ENCODE measurements around the gene ZNF609. TPM values are rescaled to one million over a fixed set of nuclear protein-coding genes. Genes with fewer than 3 reads are reported as not detected.
"Not testable (repeated sequence)": the region's sequence is repeated elsewhere in the genome, so short reads cannot be mapped to it uniquely, and the experiment has no call there.

Gene ZNF609
- total RNA-seq, 2 donors from 2014 or later, result 13.4 to 23.7 TPM

DNA sequence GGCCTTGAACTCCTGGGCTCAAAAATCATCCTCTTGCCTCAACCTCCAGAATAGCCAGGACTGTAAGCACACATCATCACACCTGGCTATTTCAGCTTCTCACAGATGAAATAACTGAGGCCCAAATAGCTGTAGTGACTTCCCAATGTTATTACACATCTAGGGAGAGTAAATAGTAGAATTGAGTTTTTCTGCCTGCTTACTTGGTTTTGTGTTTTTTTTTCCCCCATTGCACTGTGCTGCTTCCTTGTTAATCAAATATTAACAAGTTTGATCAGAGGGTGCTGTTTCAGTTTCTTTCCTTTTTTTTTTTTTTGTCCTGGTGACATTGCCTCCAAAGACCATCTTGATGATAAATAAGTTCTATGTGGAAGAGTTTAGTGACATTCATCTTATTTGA lies 23.4 kb downstream of the ZNF609 start:
- Histone ChIP-seq H3K36me3 (no peaks in the 10 kb centered on the region), H3K27me3 (no peaks in the 10 kb centered on the region), H3K27ac (no peak overlapping the region), H3K4me3 (no peak overlapping the region), H3K9me3 (no peaks in the 10 kb centered on the region), H3K4me1 (no peaks in the 10 kb centered on the region)
- TF ChIP-seq, protein P1, sequence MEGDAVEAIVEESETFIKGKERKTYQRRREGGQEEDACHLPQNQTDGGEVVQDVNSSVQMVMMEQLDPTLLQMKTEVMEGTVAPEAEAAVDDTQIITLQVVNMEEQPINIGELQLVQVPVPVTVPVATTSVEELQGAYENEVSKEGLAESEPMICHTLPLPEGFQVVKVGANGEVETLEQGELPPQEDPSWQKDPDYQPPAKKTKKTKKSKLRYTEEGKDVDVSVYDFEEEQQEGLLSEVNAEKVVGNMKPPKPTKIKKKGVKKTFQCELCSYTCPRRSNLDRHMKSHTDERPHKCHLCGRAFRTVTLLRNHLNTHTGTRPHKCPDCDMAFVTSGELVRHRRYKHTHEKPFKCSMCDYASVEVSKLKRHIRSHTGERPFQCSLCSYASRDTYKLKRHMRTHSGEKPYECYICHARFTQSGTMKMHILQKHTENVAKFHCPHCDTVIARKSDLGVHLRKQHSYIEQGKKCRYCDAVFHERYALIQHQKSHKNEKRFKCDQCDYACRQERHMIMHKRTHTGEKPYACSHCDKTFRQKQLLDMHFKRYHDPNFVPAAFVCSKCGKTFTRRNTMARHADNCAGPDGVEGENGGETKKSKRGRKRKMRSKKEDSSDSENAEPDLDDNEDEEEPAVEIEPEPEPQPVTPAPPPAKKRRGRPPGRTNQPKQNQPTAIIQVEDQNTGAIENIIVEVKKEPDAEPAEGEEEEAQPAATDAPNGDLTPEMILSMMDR (IDR thresholded peaks at IDR 0.05), result no peak
- DNase-seq (ENCODE audit: low spot score), result no peak

DNA sequence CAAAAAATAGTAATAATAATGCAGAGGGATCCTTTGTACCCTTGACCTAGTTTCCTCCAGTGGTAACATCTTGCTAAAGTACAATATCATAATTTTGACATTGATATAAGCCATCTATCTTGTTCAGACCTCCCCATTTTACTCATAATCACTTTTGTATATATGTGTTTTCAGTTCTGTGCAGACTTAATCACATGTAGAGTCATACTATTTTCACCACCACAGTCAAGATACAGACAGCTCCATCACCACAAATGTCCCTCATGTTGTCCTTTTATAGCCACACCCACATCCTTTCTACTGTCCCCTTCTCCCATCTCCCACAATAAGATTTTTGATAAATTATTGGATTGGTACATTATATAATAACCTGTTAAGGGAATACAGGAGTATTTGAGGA lies 25.4 kb downstream of the ZNF609 start:
- Histone ChIP-seq H3K4me3 (no peak overlapping the region), H3K27ac (no peak overlapping the region), H3K4me1 (no peaks in the 10 kb centered on the region), H3K36me3 (no peaks in the 10 kb centered on the region), H3K9me3 (no peaks in the 10 kb centered on the region), H3K27me3 (no peaks in the 10 kb centered on the region)
- DNase-seq (ENCODE audit: low spot score), result no peak
- TF ChIP-seq, protein P1 (IDR thresholded peaks at IDR 0.05), result no peak

DNA sequence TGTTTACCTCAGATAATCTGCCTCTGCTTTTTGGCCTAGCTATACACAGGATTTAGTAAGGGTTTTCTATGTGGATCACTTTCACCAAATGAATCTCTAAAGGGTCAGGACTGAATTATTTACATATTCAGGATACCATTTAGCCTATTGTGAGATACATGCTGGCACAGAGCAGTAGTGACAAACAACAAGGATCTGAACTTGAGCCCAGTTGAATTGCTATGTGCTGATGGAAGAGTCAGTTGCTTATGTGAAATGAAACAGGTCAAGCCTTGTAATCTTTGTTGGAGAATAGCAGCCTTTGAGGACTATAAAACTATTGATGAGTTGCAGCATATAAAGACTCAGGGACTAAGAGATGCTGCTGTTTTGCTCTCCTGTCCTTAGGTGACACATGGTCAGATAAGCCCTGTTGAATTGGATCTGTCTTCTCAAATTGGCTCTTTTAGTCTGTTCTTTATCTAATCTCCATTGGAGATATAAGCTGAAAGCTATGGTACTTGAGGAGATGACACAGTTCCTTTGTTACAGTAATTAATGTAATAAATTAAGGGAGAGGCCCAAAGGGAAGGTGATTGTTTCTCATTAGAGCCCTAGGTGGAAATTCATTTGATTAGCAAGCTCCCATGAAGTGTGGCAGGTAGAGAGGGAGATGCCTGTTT lies 30.4 kb downstream of the ZNF609 start:
- no peaks in the 10 kb centered on the region for H3K4me1 ChIP-seq
- no peaks in the 10 kb centered on the region for H3K36me3 ChIP-seq
- DNase-seq (ENCODE audit: low spot score), result no peak
- no peak overlapping the region for H3K27ac ChIP-seq
- TF ChIP-seq, protein P1 (IDR thresholded peaks at IDR 0.05), result no peak
- no peaks in the 10 kb centered on the region for H3K27me3 ChIP-seq
- H3K4me3 ChIP-seq, result no peak overlapping the region
- no peaks in the 10 kb centered on the region for H3K9me3 ChIP-seq

DNA sequence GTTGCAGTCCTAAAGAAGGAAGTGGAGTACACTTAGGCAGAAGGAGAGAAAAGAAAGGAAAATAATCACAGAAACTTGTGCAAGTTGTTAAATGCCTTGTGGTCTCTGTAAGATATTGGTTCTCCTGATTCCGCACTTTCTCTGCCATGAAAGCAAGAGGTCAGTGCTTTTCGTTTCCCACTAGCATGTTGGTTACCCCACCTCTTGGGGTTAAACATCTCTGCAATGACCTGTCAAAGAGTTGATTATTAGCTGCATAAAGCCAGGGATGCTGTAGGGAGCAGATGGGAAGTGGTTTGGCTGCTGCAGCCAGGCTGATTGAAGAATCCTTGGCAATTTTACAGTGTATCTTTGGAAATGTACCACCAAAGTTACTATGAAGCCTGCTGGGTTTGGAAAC lies 33.3 kb downstream of the ZNF609 start:
- Histone ChIP-seq H3K4me1 (no peaks in the 10 kb centered on the region), H3K9me3 (no peaks in the 10 kb centered on the region), H3K27ac (no peak overlapping the region), H3K4me3 (no peak overlapping the region), H3K27me3 (no peaks in the 10 kb centered on the region), H3K36me3 (no peaks in the 10 kb centered on the region)
- TF ChIP-seq, protein P1 (IDR thresholded peaks at IDR 0.05), result no peak
- no peak for DNase-seq (ENCODE audit: low spot score)

DNA sequence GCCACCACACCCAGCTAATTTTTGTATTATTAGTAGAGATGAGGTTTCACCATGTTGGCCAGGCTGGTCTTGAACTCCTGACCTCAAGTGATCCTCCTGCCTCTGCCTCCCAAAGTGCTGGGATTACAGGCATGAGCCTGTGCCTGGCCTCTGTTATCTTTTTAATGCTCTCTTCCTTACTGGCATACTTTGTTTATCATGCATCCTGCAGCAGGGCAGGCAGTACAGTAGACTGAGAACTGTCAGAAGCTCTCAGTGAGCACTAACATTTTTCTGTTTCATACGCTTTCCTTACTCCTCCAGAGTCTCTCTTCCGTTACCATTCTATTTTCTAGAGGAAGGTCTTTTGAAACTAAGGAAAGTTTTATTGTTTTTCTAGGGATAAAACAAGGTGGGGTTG lies 35.6 kb downstream of the ZNF609 start:
- not testable (repeated sequence) for H3K36me3 ChIP-seq; H3K4me3 ChIP-seq; H3K9me3 ChIP-seq; H3K4me1 ChIP-seq; DNase-seq (ENCODE audit: low spot score); H3K27me3 ChIP-seq; H3K27ac ChIP-seq

DNA sequence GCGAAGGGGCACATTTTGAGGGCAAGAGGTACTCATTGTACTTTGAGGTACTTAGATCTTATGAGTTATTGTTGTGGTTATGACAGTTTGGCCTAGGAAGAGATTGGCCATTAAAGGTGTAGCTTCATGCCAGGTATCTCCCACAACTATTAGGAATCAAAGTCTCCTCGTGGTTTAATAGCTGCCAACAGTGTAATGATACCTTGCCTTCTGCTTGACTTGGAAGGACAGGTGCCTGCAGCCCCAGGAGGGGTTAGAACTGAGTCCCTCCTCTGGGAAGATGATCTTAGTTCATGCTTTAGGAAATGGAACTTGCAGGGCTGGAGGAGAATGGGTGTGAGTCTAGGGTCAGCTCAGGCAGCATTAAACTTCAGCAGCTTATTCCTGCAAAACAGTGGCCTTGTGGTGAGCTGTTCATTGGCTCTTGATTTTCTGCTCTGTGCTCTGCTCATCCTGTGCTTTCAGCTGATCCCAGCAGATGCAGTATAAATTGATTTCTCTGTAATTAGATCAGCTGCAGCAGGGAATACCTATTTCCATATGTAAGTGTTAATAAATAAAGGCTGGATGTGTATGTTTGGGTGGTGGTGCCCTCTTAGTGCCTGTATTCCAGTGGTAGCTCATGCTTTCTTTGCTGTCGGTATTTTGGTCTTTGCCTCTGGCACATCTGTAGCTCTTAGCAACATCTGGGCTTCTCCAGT lies 40.5 kb downstream of the ZNF609 start:
- Histone ChIP-seq H3K9me3 (no peaks in the 10 kb centered on the region), H3K27me3 (no peaks in the 10 kb centered on the region), H3K27ac (no peak overlapping the region), H3K4me1 (peaks cover 0 to 33% of the 10 kb centered on the region in 2 donors), H3K4me3 (no peak overlapping the region), H3K36me3 (peaks cover 7% of the 10 kb centered on the region)
- TF ChIP-seq, protein P1 (IDR thresholded peaks at IDR 0.05), result no peak
- DNase-seq (ENCODE audit: low spot score), result no peak
